GM12872 (cell line): Measurements from ENCODE around the gene TTYH3.

ENCODE experiments used
- CTCF ChIP-seq: IDR thresholded peaks from 3 replicates; pipeline ENCODE4 v1.5.1; 2011; ENCODE audit warnings: low read depth, mild to moderate bottlenecking, low read length, moderate library complexity; ENCODE audit not compliant: insufficient read depth

TTYH3 gene

GRCh38 chr7:2659556-2660358 lies 28.0 kb downstream of the TTYH3 start:
- TF ChIP-seq CTCF, result no peak

- TF ChIP-seq CTCF, result peak; percentile 38; the same call in 2 of the 3 replicates
These were observed 28.7 kb downstream of the TTYH3 start for GRCh38 chr7:2660359-2661095.

DNA sequence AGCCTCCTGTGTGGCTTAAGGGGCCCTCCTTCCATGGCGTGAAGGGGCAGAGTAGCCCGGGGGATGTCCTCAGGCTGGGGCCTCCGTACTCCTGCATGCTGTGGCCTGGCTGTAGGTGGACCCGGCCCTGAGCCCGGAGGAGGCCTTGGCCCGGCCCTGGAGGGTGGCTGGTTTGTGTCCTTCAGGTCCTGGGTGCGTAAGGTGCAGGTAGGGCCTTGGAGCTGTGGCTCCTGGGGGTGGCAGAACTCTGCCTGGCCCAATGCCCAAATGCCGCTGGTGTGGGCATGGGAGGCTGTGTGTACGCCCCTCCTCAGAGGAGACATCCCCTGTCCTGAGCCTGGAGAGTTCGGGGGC lies 29.3 kb downstream of the TTYH3 start:
- TF ChIP-seq CTCF, result no peak

- TF ChIP-seq CTCF, result no peak
These were observed 30.0 kb downstream of the TTYH3 start for GRCh38 chr7:2661602-2662272.

DNA sequence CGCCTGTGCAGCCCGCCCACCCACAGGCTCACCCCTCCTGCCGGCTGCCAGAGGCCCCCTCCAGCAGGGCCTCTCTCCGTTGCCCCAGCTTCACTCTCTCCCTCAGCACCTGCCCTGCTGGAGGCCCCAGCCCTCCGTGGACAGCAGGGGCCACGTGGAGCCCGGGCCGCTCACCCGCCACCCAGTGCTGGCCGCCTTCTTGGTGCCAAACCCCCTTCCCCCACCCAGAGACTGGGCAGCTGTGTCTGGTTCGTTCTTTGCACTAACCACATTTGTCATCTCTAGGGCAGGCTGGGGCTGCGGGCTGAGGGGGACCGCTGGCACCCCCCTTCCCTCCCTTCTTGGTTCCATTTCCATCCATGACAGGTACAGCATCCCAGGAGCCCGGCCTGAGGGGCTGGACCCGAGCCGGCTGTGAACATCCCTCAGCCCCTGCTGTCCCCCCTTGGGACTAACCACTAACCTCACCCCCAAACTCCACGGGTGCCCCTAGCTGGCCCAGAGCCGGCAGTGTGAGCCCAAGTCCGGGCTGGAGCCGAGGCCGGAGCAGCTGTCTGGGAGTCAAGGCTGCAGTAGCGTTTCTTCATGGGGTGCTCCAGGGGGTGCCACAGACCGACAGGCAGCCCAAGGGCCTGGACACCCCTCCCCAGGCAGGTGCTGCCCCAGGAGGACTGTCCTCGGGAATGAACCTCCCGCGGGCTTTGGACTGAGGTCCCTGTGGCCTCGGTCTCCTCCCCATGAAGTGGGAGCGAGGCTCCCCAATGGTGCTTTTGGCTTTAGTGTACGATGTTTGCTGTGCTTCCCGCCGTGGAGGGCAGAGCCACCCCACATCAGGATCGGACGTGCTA lies 30.7 kb downstream of the TTYH3 start:
- no peak for TF ChIP-seq CTCF

GRCh38 chr7:2663121-2663886 lies 31.5 kb downstream of the TTYH3 start:
- TF ChIP-seq CTCF, result no peak
